ENCODE measurements around the gene ZSCAN10.

The ZSCAN10 gene

DNA sequence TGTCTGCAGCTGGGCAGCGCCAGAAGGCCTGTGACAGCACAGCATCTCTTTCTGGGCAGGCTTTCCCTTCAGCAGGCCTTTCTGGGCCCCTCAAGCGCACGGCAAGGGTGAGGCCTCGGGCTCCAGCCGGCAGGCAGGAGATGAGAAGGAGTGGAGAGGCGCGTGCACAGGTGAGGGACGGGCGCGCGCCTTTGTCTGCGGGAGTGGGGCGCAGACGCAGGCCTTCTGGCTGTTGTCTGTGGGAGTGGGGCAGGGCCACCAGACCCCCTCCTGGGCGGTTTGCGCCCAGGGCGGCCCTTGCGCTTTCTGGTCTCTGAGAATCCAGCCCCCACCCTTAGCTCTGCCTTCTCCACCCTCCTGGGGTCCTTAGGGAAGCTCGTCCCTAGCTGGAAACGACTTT, 19.8 kb upstream of the ZSCAN10 start:
- H3K4me3 ChIP-seq (ENCODE audit: low read depth, low read length), result no peak overlapping the region
- TF ChIP-seq, protein P1, sequence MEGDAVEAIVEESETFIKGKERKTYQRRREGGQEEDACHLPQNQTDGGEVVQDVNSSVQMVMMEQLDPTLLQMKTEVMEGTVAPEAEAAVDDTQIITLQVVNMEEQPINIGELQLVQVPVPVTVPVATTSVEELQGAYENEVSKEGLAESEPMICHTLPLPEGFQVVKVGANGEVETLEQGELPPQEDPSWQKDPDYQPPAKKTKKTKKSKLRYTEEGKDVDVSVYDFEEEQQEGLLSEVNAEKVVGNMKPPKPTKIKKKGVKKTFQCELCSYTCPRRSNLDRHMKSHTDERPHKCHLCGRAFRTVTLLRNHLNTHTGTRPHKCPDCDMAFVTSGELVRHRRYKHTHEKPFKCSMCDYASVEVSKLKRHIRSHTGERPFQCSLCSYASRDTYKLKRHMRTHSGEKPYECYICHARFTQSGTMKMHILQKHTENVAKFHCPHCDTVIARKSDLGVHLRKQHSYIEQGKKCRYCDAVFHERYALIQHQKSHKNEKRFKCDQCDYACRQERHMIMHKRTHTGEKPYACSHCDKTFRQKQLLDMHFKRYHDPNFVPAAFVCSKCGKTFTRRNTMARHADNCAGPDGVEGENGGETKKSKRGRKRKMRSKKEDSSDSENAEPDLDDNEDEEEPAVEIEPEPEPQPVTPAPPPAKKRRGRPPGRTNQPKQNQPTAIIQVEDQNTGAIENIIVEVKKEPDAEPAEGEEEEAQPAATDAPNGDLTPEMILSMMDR (IDR thresholded peaks at IDR 0.05; ENCODE audit: low read depth, low read length, missing control alignments), result no peak
- in situ Hi-C loops (cut with HindIII; ENCODE audit: low sequenced_read_pairs), result no loop called here

DNA sequence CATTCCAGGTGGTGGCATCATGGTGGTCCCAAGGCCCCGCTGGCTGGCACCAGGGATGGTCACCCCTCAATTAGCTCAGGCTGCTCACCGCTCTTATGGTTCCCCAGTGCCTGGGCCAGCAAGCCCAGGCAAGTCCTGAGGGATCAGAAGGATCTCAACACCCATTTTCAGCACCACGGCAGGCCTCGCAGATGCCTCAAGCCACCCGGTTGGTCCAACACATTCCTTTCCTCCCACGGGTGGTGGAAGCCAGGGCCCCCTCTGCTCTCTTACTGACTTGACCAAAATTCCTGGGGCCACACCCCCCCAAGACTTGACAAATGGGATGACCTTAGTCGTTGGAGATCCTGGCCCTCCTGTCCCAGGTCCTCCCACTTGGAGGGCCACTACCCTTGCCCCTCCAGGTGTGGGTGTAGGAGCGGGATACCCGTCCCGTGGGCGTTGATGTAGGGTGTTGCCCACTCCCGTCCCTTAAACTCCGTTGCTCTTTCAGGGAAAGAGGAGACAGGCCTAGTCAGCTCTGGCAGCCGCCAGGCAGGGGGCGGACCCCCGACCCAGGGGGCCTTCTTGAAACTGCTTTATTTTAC, 19.2 kb upstream of the ZSCAN10 start:
- in situ Hi-C loops (cut with HindIII; ENCODE audit: low sequenced_read_pairs), result no loop called here
- DNase-seq (ENCODE audit: low read depth), result no peak

More for the DNA sequence above, 19.8 kb upstream of the ZSCAN10 start:
- DNase-seq (ENCODE audit: low read depth), result no peak

DNA sequence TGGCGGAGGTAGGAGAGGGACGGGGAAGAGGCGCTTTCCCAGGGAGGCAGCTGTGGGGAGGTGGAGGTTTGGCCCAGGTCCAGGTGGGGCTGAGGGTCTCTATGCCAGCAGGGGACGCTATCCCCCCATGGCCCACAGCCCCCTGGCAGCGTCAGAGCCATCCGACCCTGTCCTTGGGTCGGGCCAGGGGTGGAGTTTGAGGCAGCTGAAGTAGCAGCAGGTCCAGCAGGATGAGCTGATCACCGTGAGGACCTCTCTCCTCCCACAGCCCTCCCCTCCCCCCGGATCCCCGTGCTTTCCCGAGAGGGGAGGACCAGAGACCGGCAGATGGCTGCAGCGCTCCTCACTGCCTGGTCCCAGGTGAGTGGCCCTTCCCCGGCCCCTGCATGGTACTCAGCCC, 16.5 kb upstream of the ZSCAN10 start:
- in situ Hi-C loops (cut with HindIII; ENCODE audit: low sequenced_read_pairs), result no loop called here
- TF ChIP-seq, protein P1 (IDR thresholded peaks at IDR 0.05; ENCODE audit: low read depth, low read length, missing control alignments), result no peak
- H3K4me3 ChIP-seq (ENCODE audit: low read depth, low read length), result no peak overlapping the region
- DNase-seq (ENCODE audit: low read depth), result no peak

More for the DNA sequence above, 19.2 kb upstream of the ZSCAN10 start:
- H3K4me3 ChIP-seq (ENCODE audit: low read depth, low read length), result no peak overlapping the region
- TF ChIP-seq, protein P1 (IDR thresholded peaks at IDR 0.05; ENCODE audit: low read depth, low read length, missing control alignments), result no peak

DNA sequence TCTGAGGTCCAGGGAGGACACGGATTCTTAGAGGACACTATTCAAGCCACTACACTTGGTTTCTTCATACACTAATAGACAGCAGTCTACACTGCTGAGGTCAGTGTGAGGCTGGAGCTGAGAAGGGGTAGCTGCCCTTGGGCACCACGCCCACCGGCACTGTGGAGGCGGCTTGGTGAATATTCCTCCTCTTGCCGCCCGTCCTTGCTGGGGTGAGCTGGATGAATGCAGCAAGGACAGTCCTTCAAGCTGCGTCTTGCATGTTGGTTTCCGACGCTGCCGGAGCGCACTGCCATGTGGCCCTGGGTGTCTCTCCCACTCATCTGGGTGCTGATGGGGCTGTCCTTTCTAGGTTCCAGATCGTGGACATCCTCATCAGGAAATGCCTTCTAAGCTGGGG, 15.9 kb upstream of the ZSCAN10 start:
- in situ Hi-C loops (cut with HindIII; ENCODE audit: low sequenced_read_pairs), result no loop called here
- DNase-seq (ENCODE audit: low read depth), result no peak
- TF ChIP-seq, protein P1 (IDR thresholded peaks at IDR 0.05; ENCODE audit: low read depth, low read length, missing control alignments), result no peak
- no peak overlapping the region for H3K4me3 ChIP-seq (ENCODE audit: low read depth, low read length)

DNA sequence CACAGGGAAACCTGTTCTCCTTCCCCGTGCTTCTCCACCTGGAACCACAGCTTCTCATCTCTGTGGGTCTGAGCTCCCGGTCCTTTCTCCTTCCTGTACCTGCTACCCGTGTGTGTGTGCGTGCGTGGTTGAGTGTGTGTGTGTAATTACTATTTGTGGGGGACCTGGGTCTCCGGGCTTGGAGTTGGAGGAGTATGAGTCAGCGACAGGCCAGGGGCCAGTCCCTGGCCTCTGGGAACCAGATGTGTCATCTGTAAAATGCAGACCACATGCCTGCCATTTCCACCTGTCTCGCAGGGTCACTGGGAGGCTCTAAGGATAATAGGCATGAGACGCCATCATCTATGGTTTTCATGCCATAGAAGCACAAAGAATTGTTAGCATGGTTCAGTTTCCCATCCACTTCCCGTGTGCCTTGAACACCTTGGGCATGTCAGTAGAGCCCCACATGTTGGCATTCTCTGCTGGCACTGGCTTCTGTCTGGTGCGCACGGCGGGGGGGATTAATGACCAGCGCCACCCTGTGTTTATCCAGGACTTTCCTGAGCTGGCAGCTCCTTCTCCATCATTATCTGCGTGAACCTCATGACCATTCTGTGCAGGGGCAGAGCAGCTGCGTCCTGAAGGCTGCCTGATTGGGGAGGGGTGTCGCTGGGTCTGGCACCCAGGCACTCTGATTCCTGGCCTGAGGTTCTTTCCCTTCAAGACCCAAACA, 14.8 kb upstream of the ZSCAN10 start:
- DNase-seq (ENCODE audit: low read depth), result no peak
- TF ChIP-seq, protein P1 (IDR thresholded peaks at IDR 0.05; ENCODE audit: low read depth, low read length, missing control alignments), result no peak
- H3K4me3 ChIP-seq (ENCODE audit: low read depth, low read length), result peak overlapping the region; percentile 79
- in situ Hi-C loops (cut with HindIII; ENCODE audit: low sequenced_read_pairs), result no loop called here

DNA sequence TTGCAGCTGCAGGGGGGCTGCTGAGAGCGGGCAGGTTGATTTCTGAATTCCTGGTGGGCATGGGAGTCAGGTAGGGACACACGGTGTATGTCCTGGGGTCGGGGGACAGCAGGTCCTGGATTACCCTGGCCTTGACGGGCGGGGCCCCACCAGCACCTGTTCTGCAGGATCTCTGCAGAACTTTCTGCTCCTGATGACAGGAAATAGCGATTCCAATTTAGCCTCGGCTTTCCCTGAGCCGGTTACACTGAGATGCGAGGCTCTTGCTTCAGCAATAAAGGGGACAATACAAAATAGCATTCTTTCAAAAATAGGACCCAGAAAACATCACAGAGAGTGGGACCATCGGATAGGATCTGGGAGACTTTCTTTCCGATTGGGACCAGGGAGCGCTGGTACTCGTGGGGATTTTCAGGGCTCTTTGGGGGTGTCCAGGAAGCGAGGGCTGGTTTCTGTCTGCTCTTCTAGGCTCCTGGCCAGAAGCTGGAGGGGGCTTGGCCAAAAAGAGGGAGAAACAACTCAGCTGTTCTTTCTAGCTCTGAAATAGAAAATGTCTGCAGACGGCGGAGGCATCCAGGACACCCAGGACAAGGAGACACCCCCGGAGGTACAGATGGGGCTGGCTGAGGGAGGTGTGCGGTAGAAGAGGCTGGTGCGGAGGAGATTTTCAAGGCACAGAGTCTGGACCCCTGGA, 13.9 kb upstream of the ZSCAN10 start:
- no peak for DNase-seq (ENCODE audit: low read depth)
- in situ Hi-C loops (cut with HindIII; ENCODE audit: low sequenced_read_pairs), result no loop called here
- H3K4me3 ChIP-seq (ENCODE audit: low read depth, low read length), result peak overlapping the region; percentile 79
- TF ChIP-seq, protein P1 (IDR thresholded peaks at IDR 0.05; ENCODE audit: low read depth, low read length, missing control alignments), result no peak

Measured in astrocyte of the cerebellum (primary cell).